Measurements from ENCODE around the gene WWOX.

Gene WWOX

GRCh38 chr16:78399384-78399783, 299.9 kb downstream of the WWOX start:
- no peak for DNase-seq (ENCODE audit: low spot score)

- no peak for DNase-seq (ENCODE audit: low spot score)
Observed at GRCh38 chr16:78402833-78403232, 303.4 kb downstream of the WWOX start.

GRCh38 chr16:78405040-78405439, 305.6 kb downstream of the WWOX start:
- no peak for DNase-seq (ENCODE audit: low spot score)

- no peak for DNase-seq (ENCODE audit: low spot score)
Observed at GRCh38 chr16:78405833-78406232, 306.4 kb downstream of the WWOX start.

- DNase-seq (ENCODE audit: low spot score): no peak
Observed at GRCh38 chr16:78407191-78407590, 307.7 kb downstream of the WWOX start.

- no peak for DNase-seq (ENCODE audit: low spot score)
Observed at GRCh38 chr16:78413651-78414050, 314.2 kb downstream of the WWOX start.

GRCh38 chr16:78415013-78415412, 315.6 kb downstream of the WWOX start:
- no peak for DNase-seq (ENCODE audit: low spot score)

- DNase-seq (ENCODE audit: low spot score): no peak
Observed at GRCh38 chr16:78415669-78416068, 316.2 kb downstream of the WWOX start.

- no peak for DNase-seq (ENCODE audit: low spot score)
Observed at GRCh38 chr16:78416400-78416799, 316.9 kb downstream of the WWOX start.

GRCh38 chr16:78421181-78421708, 321.8 kb downstream of the WWOX start:
- DNase-seq (ENCODE audit: low spot score): no peak

- DNase-seq (ENCODE audit: low spot score): no peak
Observed at GRCh38 chr16:78425281-78425680, 325.8 kb downstream of the WWOX start.

- no peak for DNase-seq (ENCODE audit: low spot score)
Observed at GRCh38 chr16:78425891-78426510, 326.5 kb downstream of the WWOX start.

- DNase-seq (ENCODE audit: low spot score): no peak
Observed at GRCh38 chr16:78428193-78428592, 328.7 kb downstream of the WWOX start.

GRCh38 chr16:78430281-78430680, 330.8 kb downstream of the WWOX start:
- no peak for DNase-seq (ENCODE audit: low spot score)

- no peak for DNase-seq (ENCODE audit: low spot score)
Observed at GRCh38 chr16:78431004-78431670, 331.7 kb downstream of the WWOX start.

GRCh38 chr16:78431701-78432100, 332.2 kb downstream of the WWOX start:
- no peak for DNase-seq (ENCODE audit: low spot score)

GRCh38 chr16:78432451-78432850, 333.0 kb downstream of the WWOX start:
- DNase-seq (ENCODE audit: low spot score): no peak

GRCh38 chr16:78433116-78433515, 333.7 kb downstream of the WWOX start:
- DNase-seq (ENCODE audit: low spot score): no peak

- DNase-seq (ENCODE audit: low spot score): no peak
Observed at GRCh38 chr16:78434401-78434800, 334.9 kb downstream of the WWOX start.

- DNase-seq (ENCODE audit: low spot score): no peak
Observed at GRCh38 chr16:78435260-78435659, 335.8 kb downstream of the WWOX start.

GRCh38 chr16:78436023-78436422, 336.6 kb downstream of the WWOX start:
- no peak for DNase-seq (ENCODE audit: low spot score)

- DNase-seq (ENCODE audit: low spot score): no peak
Observed at GRCh38 chr16:78436846-78437245, 337.4 kb downstream of the WWOX start.

GRCh38 chr16:78437352-78437968, 338.0 kb downstream of the WWOX start:
- no peak for DNase-seq (ENCODE audit: low spot score)

Measured in AG08395 (cell line).